ENCODE measurements around the gene ACADS. TPM values are rescaled to one million over a fixed set of nuclear protein-coding genes. Genes with fewer than 3 reads are reported as not detected.

The ACADS gene
- total RNA-seq, 1 donor from 2014 or later, result 5.9 TPM

DNA sequence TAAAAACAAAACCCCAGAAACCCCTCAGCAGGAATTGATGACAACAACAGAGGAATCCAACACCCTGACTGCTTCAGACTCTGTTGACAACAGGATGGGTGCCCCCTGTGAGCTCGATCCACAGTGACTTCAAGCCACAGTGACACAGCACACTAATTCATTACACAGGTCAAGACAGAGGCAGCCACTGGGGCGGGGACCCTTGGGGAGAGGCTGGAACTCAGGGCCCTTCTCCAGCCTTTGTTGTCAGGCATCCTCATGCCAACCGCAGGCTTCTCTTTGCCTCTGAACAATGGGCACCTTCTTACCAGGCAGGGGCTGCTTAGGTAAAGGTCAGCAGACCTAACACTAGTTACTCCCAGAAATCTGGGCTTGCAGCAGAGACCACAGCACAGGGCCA lies 37.6 kb downstream of the ACADS start:
- H3K4me3 Mint-ChIP-seq, result no peak overlapping the region
- no peak for DNase-seq (ENCODE audit: low read depth, low spot score)
- H3K36me3 Mint-ChIP-seq (ENCODE audit: low read depth), result peaks cover 14% of the 10 kb centered on the region
- H3K4me1 Mint-ChIP-seq, result peaks cover 14% of the 10 kb centered on the region
- no peak for TF ChIP-seq CTCF (conservative IDR thresholded peaks at IDR 0.05)
- H3K27me3 Mint-ChIP-seq (ENCODE audit: low read depth), result no peaks in the 10 kb centered on the region
- H3K9me3 Mint-ChIP-seq, result no peaks in the 10 kb centered on the region
- peak overlapping the region; percentile 70 for H3K27ac Mint-ChIP-seq (ENCODE audit: unreplicated experiment)

- Mint-ChIP-seq H3K4me3 (no peak overlapping the region), H3K9me3 (no peaks in the 10 kb centered on the region), H3K36me3 (ENCODE audit: low read depth) (peaks cover 18% of the 10 kb centered on the region), H3K27me3 (ENCODE audit: low read depth) (no peaks in the 10 kb centered on the region), H3K4me1 (peaks cover 19% of the 10 kb centered on the region), H3K27ac (ENCODE audit: unreplicated experiment) (no peak overlapping the region)
- TF ChIP-seq CTCF (conservative IDR thresholded peaks at IDR 0.05), result no peak
- DNase-seq (ENCODE audit: low read depth, low spot score), result no peak
Measured at GRCh38 chr12:120764816-120765215, 39.2 kb downstream of the ACADS start.

DNA sequence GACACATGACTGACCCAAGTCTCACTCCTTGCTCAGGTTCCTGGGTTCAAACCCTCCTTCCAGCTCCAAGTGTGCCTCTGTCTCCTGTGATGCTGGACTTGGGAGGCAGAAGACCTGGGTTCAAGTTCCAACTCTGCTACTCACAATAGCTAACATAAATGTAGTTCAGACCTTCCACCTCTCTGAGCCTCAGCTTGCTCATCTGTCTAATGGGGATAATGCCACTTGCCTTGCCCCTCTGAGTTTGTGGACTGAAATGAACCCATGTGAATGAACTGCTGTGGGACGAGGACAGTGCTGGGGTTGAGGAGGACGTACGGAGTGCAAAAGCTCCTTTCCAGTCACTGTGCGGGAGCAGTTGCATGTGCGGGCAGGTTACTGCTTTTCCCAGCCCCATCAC lies 40.9 kb downstream of the ACADS start:
- peaks cover 26% of the 10 kb centered on the region for H3K4me1 Mint-ChIP-seq
- no peak for DNase-seq (ENCODE audit: low read depth, low spot score)
- H3K27me3 Mint-ChIP-seq (ENCODE audit: low read depth), result peaks cover 4% of the 10 kb centered on the region
- H3K9me3 Mint-ChIP-seq, result no peaks in the 10 kb centered on the region
- H3K36me3 Mint-ChIP-seq (ENCODE audit: low read depth), result peaks cover 18% of the 10 kb centered on the region
- H3K27ac Mint-ChIP-seq (ENCODE audit: unreplicated experiment), result no peak overlapping the region
- no peak overlapping the region for H3K4me3 Mint-ChIP-seq
- no peak for TF ChIP-seq CTCF (conservative IDR thresholded peaks at IDR 0.05)

- Mint-ChIP-seq H3K27ac (ENCODE audit: unreplicated experiment) (no peak overlapping the region), H3K4me3 (no peak overlapping the region), H3K9me3 (no peaks in the 10 kb centered on the region), H3K4me1 (peaks cover 28% of the 10 kb centered on the region), H3K27me3 (ENCODE audit: low read depth) (peaks cover 4% of the 10 kb centered on the region), H3K36me3 (ENCODE audit: low read depth) (peaks cover 18% of the 10 kb centered on the region)
- no peak for DNase-seq (ENCODE audit: low read depth, low spot score)
- TF ChIP-seq CTCF (conservative IDR thresholded peaks at IDR 0.05), result no peak
Measured at GRCh38 chr12:120767071-120768024, 41.7 kb downstream of the ACADS start.

GRCh38 chr12:120771097-120771496 lies 45.5 kb downstream of the ACADS start:
- Mint-ChIP-seq H3K9me3 (no peaks in the 10 kb centered on the region), H3K4me3 (peak overlapping the region; percentile 24), H3K4me1 (peaks cover 40% of the 10 kb centered on the region), H3K27ac (ENCODE audit: unreplicated experiment) (peak overlapping the region; percentile 68), H3K27me3 (ENCODE audit: low read depth) (peaks cover 19% of the 10 kb centered on the region), H3K36me3 (ENCODE audit: low read depth) (peaks cover 15% of the 10 kb centered on the region)
- DNase-seq (ENCODE audit: low read depth, low spot score), result peak; percentile 41
- TF ChIP-seq CTCF (conservative IDR thresholded peaks at IDR 0.05), result no peak
